ENCODE results near the gene GRK6. TPM values are rescaled to one million over a fixed set of nuclear protein-coding genes. Genes with fewer than 3 reads are reported as not detected.

The GRK6 gene
- total and polyA plus RNA-seq, 9 of the 15 experiments (the other 6 are each of a cell fraction or from before 2014, with no cell fraction given), result 0.63 to 122 (median 44.5) TPM

- TF ChIP-seq ZNF639 (CRISPR knock-in tag; conservative IDR thresholded peaks at IDR 0.05 in 1 of 2, IDR thresholded peaks at IDR 0.05 in 1 of 2), result no peak
- no peak for TF ChIP-seq NBN (IDR thresholded peaks at IDR 0.05; ENCODE audit: low read depth)
- peak; percentile 73; the same call in 1 of the 2 replicates for TF ChIP-seq LCOR (CRISPR knock-in tag; IDR thresholded peaks at IDR 0.05)
- TF ChIP-seq GATAD2B (IDR thresholded peaks at IDR 0.05; ENCODE audit: borderline replicate concordance), result peak; percentile 82
- peak; percentile 32; the same call in 1 of the 2 replicates for TF ChIP-seq BHLHE40 (IDR thresholded peaks at IDR 0.05; ENCODE audit: low read length)
- TF ChIP-seq STAG1 (CRISPR knock-in tag; IDR thresholded peaks at IDR 0.05; ENCODE audit: borderline replicate concordance), result peak; percentile 69; the same call in 1 of the 2 replicates
- 0 out of 2 replicates have a peak, but pooled peaks have one; percentile 34 for TF ChIP-seq PHB2 (IDR thresholded peaks at IDR 0.05; ENCODE audit: low read depth)
- no peak for TF ChIP-seq ZC3H11A (IDR thresholded peaks at IDR 0.05; ENCODE audit: low read depth, low read length)
- 0 out of 2 replicates have a peak, but pooled peaks have one; percentile 82 for TF ChIP-seq STAT6 (CRISPR knock-in tag; IDR thresholded peaks at IDR 0.05)
- peak; percentile 94 to 97 for TF ChIP-seq MAZ (CRISPR knock-in tag; conservative IDR thresholded peaks at IDR 0.05 in 1 of 2, IDR thresholded peaks at IDR 0.05 in 1 of 2)
- TF ChIP-seq MTF1 (CRISPR knock-in tag; IDR thresholded peaks at IDR 0.05; ENCODE audit: borderline replicate concordance), result no peak
- peak; percentile 81 for TF ChIP-seq ARID4B (CRISPR knock-in tag; IDR thresholded peaks at IDR 0.05)
- TF ChIP-seq RFX1 (IDR thresholded peaks at IDR 0.05), result no peak
- no peak for TF ChIP-seq ATF3 (IDR thresholded peaks at IDR 0.05)
- peak; percentile 82 for TF ChIP-seq ATF3 (CRISPR knock-in tag; conservative IDR thresholded peaks at IDR 0.05)
- TF ChIP-seq ZNF668 (CRISPR knock-in tag; IDR thresholded peaks at IDR 0.05), result no peak
- TF ChIP-seq BRD9 (IDR thresholded peaks at IDR 0.05; ENCODE audit: low read depth, partially characterized antibody), result no peak
- peak; percentile 62 for TF ChIP-seq SOX6 (IDR thresholded peaks at IDR 0.05)
These were observed 65.0 kb downstream of the GRK6 start (continued) for GRCh38 chr5:177491429-177491945.

All from K562 (cell line).